ENCODE data around the gene NKAIN2. TPM values are rescaled to one million over a fixed set of nuclear protein-coding genes. Genes with fewer than 3 reads are reported as not detected.

The NKAIN2 gene
- polyA plus RNA-seq, 1 of the 3 experiments (the other 2 are of a cell fraction) = not detected

- no peaks in the 10 kb centered on the region for H3F3A ChIP-seq (replicated peaks; ENCODE audit: insufficient read depth)
- no peaks in the 10 kb centered on the region for H3K79me2 ChIP-seq (ENCODE audit: insufficient read depth)
- H3K9ac ChIP-seq = no peak overlapping the region
- H3K9me2 ChIP-seq = 0 out of 2 replicates have a peak, but pooled peaks cover 4% of the 10 kb centered on the region
- no peaks in the 10 kb centered on the region; a peak in 1 of 4 replicates for H3K4me1 ChIP-seq (ENCODE audit: control insufficient read depth in 1 of 2, insufficient read depth in 2 of 2, low read depth in 1 of 2, low read length in 1 of 2)
- CTCF ChIA-PET = interaction anchor here (1.1 kb wide), 1 partner anchor 8 kb away, joined by 3 read pairs; no protein-coding TSS in a partner anchor
- WGBS (ENCODE audit: low lambda C conversion rate) = 11% methylated on average over 4 of the region's 4 CpGs
- H2AFZ ChIP-seq (ENCODE audit: low read depth) = no peak overlapping the region
- POLR2A ChIA-PET = no interaction called here
- no peak for DNase-seq
- TF ChIP-seq FOSL2 (IDR thresholded peaks at IDR 0.05; ENCODE audit: borderline replicate concordance, low read depth) = 0 out of 2 replicates have a peak, but pooled peaks have one; percentile 22
- TF ChIP-seq SMC3 (IDR thresholded peaks at IDR 0.05; ENCODE audit: low read depth, low read length) = no peak
- 0 out of 2 replicates have a peak, but pooled peaks have one; percentile 4 for TF ChIP-seq JUND (IDR thresholded peaks at IDR 0.05)
- no peak overlapping the region for H3K27ac ChIP-seq (ENCODE audit: low read depth in 2 of 2, low read length in 1 of 2)
- no peak overlapping the region for H3K4me2 ChIP-seq
- no peaks in the 10 kb centered on the region for H3K9me3 ChIP-seq
- H3K27me3 ChIP-seq (ENCODE audit: insufficient read depth) = no peaks in the 10 kb centered on the region; the same call in 1 of the 2 replicates
- H3K36me3 ChIP-seq (replicated peaks in 1 of 2; ENCODE audit: control insufficient read depth in 1 of 2, insufficient read depth in 2 of 2, low read length in 1 of 2) = no peaks in the 10 kb centered on the region
- H4K20me1 ChIP-seq (ENCODE audit: insufficient read depth) = no peaks in the 10 kb centered on the region
- H3K4me3 ChIP-seq (ENCODE audit: low read depth in 2 of 2, low read length in 1 of 2) = no peak overlapping the region
Observed at GRCh38 chr6:124487623-124488431, 684.2 kb downstream of the NKAIN2 start.

DNA sequence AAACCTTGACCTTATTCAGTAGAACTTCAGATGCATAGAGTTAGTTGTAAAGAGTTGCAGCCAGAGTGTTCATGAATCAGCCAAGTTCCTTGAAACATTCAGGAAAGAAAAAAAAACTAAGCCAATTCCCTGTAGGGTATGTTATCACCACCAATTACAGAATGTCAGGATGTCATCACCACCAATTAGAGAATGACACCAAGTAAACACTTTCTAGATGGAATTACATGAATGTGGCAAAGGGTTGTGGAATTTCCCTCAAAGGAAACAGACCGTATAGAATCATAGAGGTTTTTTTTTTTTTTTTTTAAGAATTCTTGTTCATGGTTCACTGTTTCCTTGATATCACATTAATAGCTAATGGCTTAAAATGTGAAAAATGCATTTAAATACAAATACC lies 686.5 kb downstream of the NKAIN2 start:
- ChIA-PET CTCF (no interaction called here), POLR2A (no interaction called here)
- H3K36me3 ChIP-seq (replicated peaks in 1 of 2; ENCODE audit: control insufficient read depth in 1 of 2, insufficient read depth in 2 of 2, low read length in 1 of 2) = no peaks in the 10 kb centered on the region
- no peaks in the 10 kb centered on the region for H3F3A ChIP-seq (replicated peaks; ENCODE audit: insufficient read depth)
- no peaks in the 10 kb centered on the region for H3K9me3 ChIP-seq
- H3K4me3 ChIP-seq (ENCODE audit: low read depth in 2 of 2, low read length in 1 of 2) = no peak overlapping the region
- 0 out of 2 replicates have a peak, but pooled peaks cover 4% of the 10 kb centered on the region for H3K9me2 ChIP-seq
- H4K20me1 ChIP-seq (ENCODE audit: insufficient read depth) = no peaks in the 10 kb centered on the region
- H3K9ac ChIP-seq = no peak overlapping the region
- H3K4me1 ChIP-seq (ENCODE audit: control insufficient read depth in 1 of 2, insufficient read depth in 2 of 2, low read depth in 1 of 2, low read length in 1 of 2) = no peaks in the 10 kb centered on the region; a peak in 1 of 4 replicates
- 0% methylated on average over 1 of the region's 1 CpG for WGBS (ENCODE audit: low lambda C conversion rate)
- no peak for TF ChIP-seq TAF1 (IDR thresholded peaks at IDR 0.05; ENCODE audit: borderline replicate concordance, low read depth, low read length)
- TF ChIP-seq FOSL2 (IDR thresholded peaks at IDR 0.05; ENCODE audit: borderline replicate concordance, low read depth) = no peak
- no peak for TF ChIP-seq SIN3A (IDR thresholded peaks at IDR 0.05; ENCODE audit: borderline replicate concordance, low read depth, low read length)
- no peak for TF ChIP-seq FOXJ3 (CRISPR knock-in tag; IDR thresholded peaks at IDR 0.05)
- no peak for TF ChIP-seq SMC3 (IDR thresholded peaks at IDR 0.05; ENCODE audit: low read depth, low read length)
- no peak for TF ChIP-seq TEAD4 (IDR thresholded peaks at IDR 0.05; ENCODE audit: borderline replicate concordance, insufficient read depth)
- TF ChIP-seq USF1 (IDR thresholded peaks at IDR 0.05; ENCODE audit: borderline replicate concordance, low read depth) = no peak
- H3K79me2 ChIP-seq (ENCODE audit: insufficient read depth) = no peaks in the 10 kb centered on the region
- no peak overlapping the region for H2AFZ ChIP-seq (ENCODE audit: low read depth)
- no peak overlapping the region for H3K4me2 ChIP-seq
- H3K27ac ChIP-seq (ENCODE audit: low read depth in 2 of 2, low read length in 1 of 2) = no peak overlapping the region
- H3K27me3 ChIP-seq (ENCODE audit: insufficient read depth) = no peaks in the 10 kb centered on the region; the same call in 1 of the 2 replicates
- DNase-seq = no peak

GRCh38 chr6:124493259-124493658 lies 689.6 kb downstream of the NKAIN2 start:
- POLR2A ChIA-PET = no interaction called here
- no peak overlapping the region for H2AFZ ChIP-seq (ENCODE audit: low read depth)

More at GRCh38 chr6:124493259-124493658, 689.6 kb downstream of the NKAIN2 start:
- Histone ChIP-seq H4K20me1 (ENCODE audit: insufficient read depth) (no peaks in the 10 kb centered on the region), H3K9me3 (no peaks in the 10 kb centered on the region), H3K79me2 (ENCODE audit: insufficient read depth) (no peaks in the 10 kb centered on the region), H3K4me3 (ENCODE audit: low read depth in 2 of 2, low read length in 1 of 2) (no peak overlapping the region), H3K9me2 (no peaks in the 10 kb centered on the region), H3K4me1 (ENCODE audit: control insufficient read depth in 1 of 2, insufficient read depth in 2 of 2, low read depth in 1 of 2, low read length in 1 of 2) (no peaks in the 10 kb centered on the region; a peak in 1 of 4 replicates), H3F3A (replicated peaks; ENCODE audit: insufficient read depth) (no peaks in the 10 kb centered on the region), H3K27ac (ENCODE audit: low read depth in 2 of 2, low read length in 1 of 2) (no peak overlapping the region), H3K4me2 (no peak overlapping the region), H3K9ac (no peak overlapping the region), H3K36me3 (replicated peaks in 1 of 2; ENCODE audit: control insufficient read depth in 1 of 2, insufficient read depth in 2 of 2, low read length in 1 of 2) (no peaks in the 10 kb centered on the region), H3K27me3 (ENCODE audit: insufficient read depth) (no peaks in the 10 kb centered on the region)
- CTCF ChIA-PET = no interaction called here
- no peak for DNase-seq
- TF ChIP-seq RAD21 (IDR thresholded peaks at IDR 0.05; ENCODE audit: low read length) = no peak
- no peak for TF ChIP-seq YY1 (IDR thresholded peaks at IDR 0.05; ENCODE audit: low read depth)
- no peak for TF ChIP-seq ELF1 (IDR thresholded peaks at IDR 0.05)
- no peak for TF ChIP-seq TCF12 (IDR thresholded peaks at IDR 0.05)
- TF ChIP-seq TAF1 (IDR thresholded peaks at IDR 0.05; ENCODE audit: borderline replicate concordance, low read depth, low read length) = no peak
- no peak for TF ChIP-seq JUND (IDR thresholded peaks at IDR 0.05)
- no peak for TF ChIP-seq SMC3 (IDR thresholded peaks at IDR 0.05; ENCODE audit: low read depth, low read length)
- TF ChIP-seq NFIC (IDR thresholded peaks at IDR 0.05; ENCODE audit: borderline replicate concordance) = no peak
- no peak for TF ChIP-seq GATA2 (CRISPR knock-in tag; IDR thresholded peaks at IDR 0.05)
- TF ChIP-seq RFX5 (IDR thresholded peaks at IDR 0.05; ENCODE audit: low read length) = no peak
- no peak for TF ChIP-seq GABPA (IDR thresholded peaks at IDR 0.05; ENCODE audit: low read depth)
- TF ChIP-seq, protein P1, sequence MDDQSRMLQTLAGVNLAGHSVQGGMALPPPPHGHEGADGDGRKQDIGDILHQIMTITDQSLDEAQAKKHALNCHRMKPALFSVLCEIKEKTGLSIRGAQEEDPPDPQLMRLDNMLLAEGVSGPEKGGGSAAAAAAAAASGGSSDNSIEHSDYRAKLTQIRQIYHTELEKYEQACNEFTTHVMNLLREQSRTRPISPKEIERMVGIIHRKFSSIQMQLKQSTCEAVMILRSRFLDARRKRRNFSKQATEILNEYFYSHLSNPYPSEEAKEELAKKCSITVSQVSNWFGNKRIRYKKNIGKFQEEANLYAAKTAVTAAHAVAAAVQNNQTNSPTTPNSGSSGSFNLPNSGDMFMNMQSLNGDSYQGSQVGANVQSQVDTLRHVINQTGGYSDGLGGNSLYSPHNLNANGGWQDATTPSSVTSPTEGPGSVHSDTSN (IDR thresholded peaks at IDR 0.05) = no peak
- WGBS (ENCODE audit: low lambda C conversion rate) = 7% methylated on average over 1 of the region's 1 CpG

All from SK-N-SH (cell line).